MCF 10A (cell line): Measurements from ENCODE around the gene BBOF1. TPM values are rescaled to one million over a fixed set of nuclear protein-coding genes. Genes with fewer than 3 reads are reported as not detected.
"Not testable (repeated sequence)": the region's sequence is repeated elsewhere in the genome, so short reads cannot be mapped to it uniquely, and the experiment has no call there.

Source experiments
- BruUV-seq: library from RNA; stranded (reverse); fragments of 400-500 nt; replicated peaks from 2 replicates; lab custom pipeline; 2021; lab: Mats Ljungman, UMichigan
- CTCF ChIA-PET: fragments of 300-600 bp; sonication (Branson Sonifier 250); formaldehyde crosslinking; extraction: SDS; loops from one replicate; lab custom pipeline; 2021; ENCODE audit warnings: antibody characterized with exemption, inconsistent platforms; lab: Yijun Ruan, JAX
- POLR2A ChIA-PET: fragments of 300-600, 350-650 bp; sonication (Branson Sonifier 250); formaldehyde crosslinking; extraction: SDS; loops from one replicate; lab custom pipeline; 2020; ENCODE audit warnings: antibody characterized with exemption, inconsistent platforms; lab: Yijun Ruan, JAX
- DNase-seq: peaks from one replicate; pipeline ENCODE4 v3.0.0-alpha.2; 2018; ENCODE audit not compliant: unreplicated experiment
- H3K27ac Mint-ChIP-seq: one replicate; pipeline ENCODE4 v1.8.0; 2022; ENCODE audit warnings: mild to moderate bottlenecking, low read depth, mixed read lengths; ENCODE audit not compliant: unreplicated experiment
- H3K27me3 Mint-ChIP-seq: one replicate; pipeline ENCODE4 v1.8.0; 2022; ENCODE audit warnings: mixed read lengths; ENCODE audit not compliant: insufficient read depth, unreplicated experiment
- H3K36me3 Mint-ChIP-seq: one replicate; pipeline ENCODE4 v1.8.0; 2022; ENCODE audit warnings: mild to moderate bottlenecking, moderate library complexity, mixed read lengths; ENCODE audit not compliant: insufficient read depth, unreplicated experiment
- H3K4me1 Mint-ChIP-seq: one replicate; pipeline ENCODE4 v1.8.0; 2022; ENCODE audit warnings: mixed read lengths; ENCODE audit not compliant: insufficient read depth, unreplicated experiment
- H3K4me3 Mint-ChIP-seq: one replicate; pipeline ENCODE4 v1.8.0; 2022; ENCODE audit warnings: mild to moderate bottlenecking, moderate library complexity, mixed read lengths; ENCODE audit not compliant: unreplicated experiment
- H3K9me3 Mint-ChIP-seq: one replicate; pipeline ENCODE4 v1.8.0; 2022; ENCODE audit warnings: mixed read lengths; ENCODE audit not compliant: unreplicated experiment
- CTCF ChIP-seq: fragments of 200-600 bp; IDR thresholded peaks from one replicate; pipeline ENCODE4 v1.8.0; 2022; ENCODE audit warnings: antibody characterized with exemption, mild to moderate bottlenecking; ENCODE audit not compliant: unreplicated experiment
- intact Hi-C: fragments of 100-400 bp; cut with micrococcal nuclease; formaldehyde crosslinking; loops from 2 replicates; pipeline ENCODE4 v1.14.1; 2022
- total RNA-seq: library from RNA; stranded (reverse); gene quantifications from 2 replicates; pipeline ENCODE4 v1.2.3, GENCODE V29; 2022

Gene BBOF1
- total RNA-seq, 1 experiment from 2014 or later: 2.0 TPM

- no peaks in the 10 kb centered on the region for H3K27me3 Mint-ChIP-seq
- no peak for TF ChIP-seq CTCF
- peak overlapping the region; percentile 52 for H3K27ac Mint-ChIP-seq
- no peaks in the 10 kb centered on the region for H3K9me3 Mint-ChIP-seq
- no peak overlapping the region for H3K4me3 Mint-ChIP-seq
- ChIA-PET POLR2A (no interaction called here), CTCF (interaction anchor here (1.3 kb wide), 1 partner anchor 22 kb away, joined by 4 read pairs; no protein-coding TSS in a partner anchor)
- H3K4me1 Mint-ChIP-seq: no peaks in the 10 kb centered on the region
- DNase-seq: no peak
- BruUV-seq: no TSS peak
- peaks cover 34% of the 10 kb centered on the region for H3K36me3 Mint-ChIP-seq
- intact Hi-C loops: no loop called here
Measured at GRCh38 chr14:73998726-73999125, 20.4 kb upstream of the BBOF1 start.

- peaks cover 60% of the 10 kb centered on the region for H3K36me3 Mint-ChIP-seq
- H3K4me3 Mint-ChIP-seq, H3K27ac Mint-ChIP-seq, H3K9me3 Mint-ChIP-seq, H3K27me3 Mint-ChIP-seq, DNase-seq, POLR2A ChIA-PET, CTCF ChIA-PET, intact Hi-C loops, H3K4me1 Mint-ChIP-seq, BruUV-seq: not testable (repeated sequence)
Measured at GRCh38 chr14:74005664-74006063, 13.5 kb upstream of the BBOF1 start.

- CTCF ChIA-PET: no interaction called here
- H3K36me3 Mint-ChIP-seq: peaks cover 65% of the 10 kb centered on the region
- BruUV-seq: no TSS peak
- no peaks in the 10 kb centered on the region for H3K9me3 Mint-ChIP-seq
- TF ChIP-seq CTCF: no peak
- POLR2A ChIA-PET: interaction anchor here (0.7 to 2.3 kb wide), 5 partner anchors 9 to 249 kb away, joined by 3 to 12 read pairs (median 3); partner anchors contain the start of genes BBOF1, COQ6, ENTPD5 and FAM161B
- intact Hi-C loops: no loop called here
- H3K4me3 Mint-ChIP-seq: no peak overlapping the region
- H3K4me1 Mint-ChIP-seq: no peaks in the 10 kb centered on the region
- no peak overlapping the region for H3K27ac Mint-ChIP-seq
- H3K27me3 Mint-ChIP-seq: no peaks in the 10 kb centered on the region
- no peak for DNase-seq
Measured at GRCh38 chr14:74008843-74009499, 10.2 kb upstream of the BBOF1 start.

- H3K27me3 Mint-ChIP-seq: no peaks in the 10 kb centered on the region
- DNase-seq: peak; percentile 31
- H3K27ac Mint-ChIP-seq: no peak overlapping the region
- intact Hi-C loops: no loop called here
- no peaks in the 10 kb centered on the region for H3K9me3 Mint-ChIP-seq
- peaks cover 33% of the 10 kb centered on the region for H3K36me3 Mint-ChIP-seq
- H3K4me1 Mint-ChIP-seq: peaks cover 6% of the 10 kb centered on the region
- H3K4me3 Mint-ChIP-seq: no peak overlapping the region
- ChIA-PET CTCF (no interaction called here), POLR2A (no interaction called here)
- no TSS peak for BruUV-seq
- no peak for TF ChIP-seq CTCF
Measured at GRCh38 chr14:74014299-74014698, 4.8 kb upstream of the BBOF1 start.
